GM19438 (cell line): ENCODE results near the gene SIVA1.

Experiments used
- ATAC-seq: cut with Tn5 transposase; IDR thresholded peaks from one replicate; pipeline ENCODE4 v1.9.1; 2021; ENCODE audit warnings: low read depth; ENCODE audit not compliant: unreplicated experiment

Gene SIVA1, protein sequence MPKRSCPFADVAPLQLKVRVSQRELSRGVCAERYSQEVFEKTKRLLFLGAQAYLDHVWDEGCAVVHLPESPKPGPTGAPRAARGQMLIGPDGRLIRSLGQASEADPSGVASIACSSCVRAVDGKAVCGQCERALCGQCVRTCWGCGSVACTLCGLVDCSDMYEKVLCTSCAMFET

DNA sequence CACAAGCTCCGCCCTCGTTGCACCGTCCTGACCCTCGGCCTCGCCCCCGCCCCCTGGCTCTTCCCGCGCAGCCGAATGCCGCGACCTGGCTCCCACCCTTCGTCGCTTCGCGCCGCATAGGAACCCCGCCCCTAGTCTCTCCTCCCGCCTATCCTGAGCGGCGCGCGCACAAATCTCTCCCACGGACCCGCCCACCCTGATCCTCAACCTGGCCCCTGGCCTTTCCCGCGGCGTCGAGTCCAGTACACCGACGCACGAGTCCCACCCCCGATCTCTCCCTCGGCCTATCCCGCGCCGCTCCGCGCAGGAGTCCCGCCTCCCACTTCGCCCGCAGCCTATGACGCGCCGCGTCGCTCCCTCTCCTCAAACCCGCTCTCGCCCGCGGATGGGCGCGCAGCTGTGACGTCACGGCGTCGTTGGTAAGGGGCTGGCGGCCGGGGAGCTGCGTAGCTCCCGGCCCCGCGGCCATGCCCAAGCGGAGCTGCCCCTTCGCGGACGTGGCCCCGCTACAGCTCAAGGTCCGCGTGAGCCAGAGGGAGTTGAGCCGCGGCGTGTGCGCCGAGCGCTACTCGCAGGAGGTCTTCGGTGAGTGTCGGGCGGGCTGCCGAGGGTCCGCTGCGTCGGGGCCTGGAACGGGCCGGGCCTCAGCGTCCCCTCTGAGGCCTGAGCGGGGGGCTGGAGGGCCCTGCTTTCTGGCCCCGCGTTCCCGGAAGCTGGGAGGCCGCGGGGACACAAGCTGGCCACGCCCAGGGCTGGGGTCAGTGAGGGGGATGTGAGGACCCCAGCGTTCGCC is at the start of gene SIVA1:
TSS of gene SIVA1 (plus strand) at position 413 of the 793 bp plus-strand sequence. CDS start at position 468, 55 bp downstream.
- peak; percentile 91 for ATAC-seq

- no peak for ATAC-seq
These were observed 49.7 kb upstream of the SIVA1 start for GRCh38 chr14:104703269-104703668.

- no peak for ATAC-seq
These were observed 48.7 kb upstream of the SIVA1 start for GRCh38 chr14:104704252-104704651.

DNA sequence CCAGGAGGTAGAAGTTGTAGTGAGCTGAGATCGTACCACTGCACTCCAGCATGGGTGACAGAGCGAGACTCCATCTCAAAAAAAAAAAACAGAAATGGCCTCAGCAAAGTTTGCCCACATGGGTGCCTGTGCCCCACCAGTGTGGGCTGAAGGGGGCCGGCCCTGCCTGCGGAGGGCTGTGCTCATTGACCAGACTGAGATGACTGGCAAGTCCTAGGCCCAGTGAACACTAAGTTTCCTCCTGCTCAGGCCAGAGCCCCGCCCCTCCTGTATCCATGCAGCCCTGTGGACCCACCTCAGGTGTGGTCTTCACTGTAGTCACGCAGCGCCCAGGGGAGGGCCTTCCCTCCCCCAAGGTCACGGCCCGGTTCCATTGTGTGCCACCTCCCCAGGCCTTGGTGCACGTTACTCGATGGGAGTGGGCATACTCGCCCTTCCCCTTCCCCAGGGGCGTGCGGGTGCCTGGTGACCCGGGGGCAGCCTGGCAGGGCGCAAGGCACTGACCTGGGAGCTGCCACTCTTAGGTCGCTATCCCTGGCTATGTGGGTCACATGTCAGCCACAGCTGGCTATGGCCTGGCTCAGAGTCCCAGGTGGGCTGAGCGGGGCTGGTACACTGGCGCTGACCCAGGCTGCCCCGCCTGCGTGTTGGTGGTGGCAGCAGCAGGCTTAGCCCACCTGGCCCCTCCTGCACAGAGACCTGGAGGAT is 47.5 kb upstream of the SIVA1 start:
- ATAC-seq, result no peak

GRCh38 chr14:104706733-104707607 is 46.0 kb upstream of the SIVA1 start:
- no peak for ATAC-seq

GRCh38 chr14:104707608-104708595 is 45.0 kb upstream of the SIVA1 start:
- ATAC-seq, result no peak

DNA sequence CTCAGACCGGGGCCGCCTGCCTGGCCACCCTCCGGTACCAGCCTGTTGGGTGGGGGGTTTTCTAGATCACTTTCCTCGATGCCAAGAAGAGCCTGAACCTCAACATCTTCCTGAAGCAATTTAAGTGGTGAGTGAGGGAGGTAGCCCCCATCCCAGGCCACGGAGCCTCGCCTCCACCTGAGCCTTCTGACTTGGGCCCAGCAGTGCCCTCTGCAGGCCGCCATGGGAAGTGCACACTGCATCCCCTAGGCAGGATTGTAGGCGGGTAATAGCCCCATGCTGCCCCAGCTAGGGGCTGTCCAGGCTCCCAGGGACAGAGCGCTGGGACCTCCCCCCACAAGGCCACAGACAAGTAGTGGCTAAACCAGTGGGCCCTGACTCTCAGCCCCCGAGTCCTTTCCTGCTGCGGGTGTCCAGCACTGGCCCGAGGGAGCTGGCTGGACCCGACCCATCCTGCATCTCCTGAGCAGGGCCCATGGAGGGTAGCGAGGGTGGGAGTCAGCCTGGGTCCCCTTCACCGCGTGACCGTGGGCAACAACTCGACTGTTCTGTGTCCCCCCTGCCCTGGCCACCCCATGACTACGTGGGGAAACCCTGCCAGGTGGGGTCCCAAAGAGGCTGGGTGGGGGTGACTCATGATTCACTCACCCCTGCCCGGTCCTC is 44.2 kb upstream of the SIVA1 start:
- no peak for ATAC-seq

GRCh38 chr14:104709387-104710039 is 43.4 kb upstream of the SIVA1 start:
- ATAC-seq, result no peak

DNA sequence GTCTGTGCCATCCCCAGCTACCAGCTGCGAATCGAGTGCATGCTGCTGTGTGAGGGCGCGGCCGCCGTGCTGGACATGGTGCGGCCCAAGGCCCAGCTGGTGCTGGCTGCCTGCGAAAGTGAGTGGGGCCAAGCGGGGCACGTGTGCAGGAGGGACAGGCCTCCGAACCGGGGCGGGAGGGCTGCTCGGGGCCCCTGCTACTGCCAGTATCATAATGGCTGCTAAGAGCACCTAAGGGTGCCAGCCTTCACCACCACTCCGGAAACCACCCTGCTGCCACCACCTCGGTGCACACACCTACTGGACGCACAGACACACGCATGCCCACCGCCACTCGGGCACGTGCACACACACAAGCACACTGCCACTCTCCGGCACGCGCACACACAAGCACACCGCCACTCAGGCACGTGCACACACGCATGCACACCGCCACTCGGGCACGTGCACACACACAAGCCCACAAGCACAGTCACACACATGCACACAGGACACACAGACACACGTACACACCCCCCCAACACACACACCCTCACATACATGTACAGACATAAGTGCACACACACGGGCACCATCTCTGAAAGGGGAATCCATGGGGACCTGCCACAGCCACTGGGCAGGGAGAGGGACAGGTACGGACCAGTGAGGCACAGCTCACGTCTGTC is 42.7 kb upstream of the SIVA1 start:
- ATAC-seq, result no peak

DNA sequence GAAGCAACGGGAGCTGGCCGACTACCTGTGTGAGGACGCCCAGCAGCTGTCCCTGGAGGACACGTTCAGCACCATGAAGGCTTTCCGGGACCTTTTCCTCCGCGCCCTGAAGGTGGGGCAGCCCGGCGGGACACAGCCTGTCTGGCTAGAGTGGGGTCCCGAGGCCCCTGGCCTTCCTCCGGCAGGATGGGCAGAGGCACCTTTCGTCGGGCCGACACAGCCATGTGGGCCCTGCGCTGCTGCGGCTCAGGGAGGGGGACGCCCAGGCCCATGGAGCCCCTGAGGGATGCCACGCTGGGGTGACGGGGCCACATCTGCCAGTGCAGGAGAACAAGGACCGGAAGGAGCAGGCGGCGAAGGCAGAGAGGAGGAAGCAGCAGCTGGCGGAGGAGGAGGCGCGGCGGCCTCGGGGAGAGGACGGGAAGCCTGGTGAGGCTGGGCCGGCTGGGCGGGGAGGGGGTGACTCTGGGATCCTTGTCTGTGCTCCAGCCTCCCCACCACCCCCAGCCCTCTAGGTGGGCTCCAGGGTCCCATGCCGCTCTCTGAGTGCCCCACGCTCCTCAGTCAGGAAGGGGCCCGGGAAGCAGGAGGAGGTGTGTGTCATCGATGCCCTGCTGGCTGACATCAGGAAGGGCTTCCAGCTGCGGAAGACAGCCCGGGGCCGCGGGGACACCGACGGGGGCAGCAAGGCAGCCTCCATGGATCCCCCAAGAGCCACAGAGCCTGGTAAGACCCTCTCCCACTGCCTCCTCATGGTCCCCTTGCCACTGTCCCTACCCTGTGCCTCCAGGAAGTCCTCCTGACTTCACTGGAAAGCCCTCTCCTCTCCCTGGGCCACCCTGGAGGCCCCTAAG is 39.8 kb upstream of the SIVA1 start:
- ATAC-seq, result no peak

DNA sequence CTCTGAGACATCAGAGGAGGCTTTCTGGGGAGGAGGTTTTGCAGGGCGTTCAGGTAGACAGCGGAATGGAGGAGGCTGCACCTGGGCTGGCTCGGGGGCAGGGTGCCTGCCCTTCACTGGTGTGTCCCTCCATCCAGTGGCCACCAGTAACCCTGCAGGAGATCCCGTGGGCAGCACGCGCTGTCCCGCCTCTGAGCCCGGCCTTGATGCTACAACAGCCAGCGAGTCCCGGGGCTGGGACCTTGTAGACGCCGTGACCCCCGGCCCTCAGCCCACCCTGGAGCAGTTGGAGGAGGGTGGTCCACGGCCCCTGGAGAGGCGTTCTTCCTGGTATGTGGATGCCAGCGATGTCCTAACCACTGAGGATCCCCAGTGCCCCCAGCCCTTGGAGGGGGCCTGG is 38.9 kb upstream of the SIVA1 start:
- no peak for ATAC-seq

DNA sequence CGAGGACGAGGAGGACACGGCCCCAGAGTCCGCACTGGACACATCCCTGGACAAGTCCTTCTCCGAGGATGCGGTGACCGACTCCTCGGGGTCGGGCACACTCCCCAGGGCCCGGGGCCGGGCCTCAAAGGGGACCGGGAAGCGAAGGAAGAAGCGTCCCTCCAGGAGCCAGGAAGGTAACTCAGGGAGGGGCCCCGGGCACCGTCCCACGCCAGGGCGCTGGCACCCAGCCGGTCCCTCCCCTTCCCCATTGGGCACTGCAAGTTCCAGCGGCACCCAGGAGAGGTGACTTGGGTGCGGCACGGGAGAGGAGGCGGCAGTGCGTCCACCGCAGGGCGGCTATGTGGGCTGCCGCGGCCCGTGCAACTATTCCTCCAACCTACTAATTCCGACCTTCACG is 38.3 kb upstream of the SIVA1 start:
- no peak for ATAC-seq

DNA sequence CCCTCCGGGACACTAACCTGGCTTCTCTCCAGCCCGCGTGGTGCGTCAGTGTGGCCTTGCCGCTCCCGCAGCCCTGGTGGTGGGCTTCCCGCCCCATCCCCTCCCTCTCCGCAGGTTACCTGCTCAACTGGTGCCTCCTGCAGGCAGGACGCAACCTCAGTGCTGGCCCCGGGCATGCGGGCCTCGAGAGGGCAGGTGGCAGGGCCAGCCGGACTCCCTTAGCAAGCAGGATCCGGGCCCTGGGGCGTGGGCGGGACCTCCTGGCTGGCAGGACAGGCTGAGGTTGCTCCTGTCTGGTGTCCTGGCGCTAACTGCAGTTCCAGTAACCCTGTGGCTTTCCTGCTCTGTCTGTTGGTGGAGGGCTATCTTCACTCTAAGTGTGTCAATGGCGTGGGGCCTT is 37.5 kb upstream of the SIVA1 start:
- no peak for ATAC-seq

DNA sequence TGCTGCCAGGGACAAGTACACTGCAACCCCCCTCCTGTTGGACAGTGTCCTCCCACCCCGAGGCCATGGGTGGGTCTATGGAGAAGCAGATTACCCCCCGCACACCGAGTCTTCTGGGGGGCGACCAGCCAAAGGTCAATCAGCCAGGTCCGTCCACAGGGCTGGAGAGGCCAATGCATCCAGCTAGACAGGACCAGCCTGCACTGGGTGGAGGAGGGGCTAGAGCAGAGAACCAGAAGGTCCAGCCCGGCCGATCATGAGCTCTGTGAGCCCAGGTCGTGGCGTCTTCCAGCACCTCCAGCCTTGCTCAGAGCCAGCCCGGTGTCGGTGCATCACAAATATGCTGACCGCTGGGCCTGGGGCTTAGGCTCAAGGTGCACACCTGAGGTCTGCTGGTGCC is 37.1 kb upstream of the SIVA1 start:
- ATAC-seq, result no peak

GRCh38 chr14:104717137-104717536 is 35.8 kb upstream of the SIVA1 start:
- no peak for ATAC-seq

- ATAC-seq, result no peak
These were observed 35.3 kb upstream of the SIVA1 start for GRCh38 chr14:104717646-104718045.

GRCh38 chr14:104718147-104718546 is 34.8 kb upstream of the SIVA1 start:
- no peak for ATAC-seq
